HG03558 (cell line): ENCODE results near the gene CHD6.

ENCODE experiments used
- ATAC-seq: cut with Tn5 transposase; IDR thresholded peaks from one replicate; pipeline ENCODE4 v1.9.1; 2021; ENCODE audit warnings: moderate number of reproducible peaks; ENCODE audit not compliant: unreplicated experiment; ENCODE audit errors: extremely low read depth

The CHD6 gene

GRCh38 chr20:41380551-41381193, 237.5 kb downstream of the CHD6 start:
- ATAC-seq, result no peak

DNA sequence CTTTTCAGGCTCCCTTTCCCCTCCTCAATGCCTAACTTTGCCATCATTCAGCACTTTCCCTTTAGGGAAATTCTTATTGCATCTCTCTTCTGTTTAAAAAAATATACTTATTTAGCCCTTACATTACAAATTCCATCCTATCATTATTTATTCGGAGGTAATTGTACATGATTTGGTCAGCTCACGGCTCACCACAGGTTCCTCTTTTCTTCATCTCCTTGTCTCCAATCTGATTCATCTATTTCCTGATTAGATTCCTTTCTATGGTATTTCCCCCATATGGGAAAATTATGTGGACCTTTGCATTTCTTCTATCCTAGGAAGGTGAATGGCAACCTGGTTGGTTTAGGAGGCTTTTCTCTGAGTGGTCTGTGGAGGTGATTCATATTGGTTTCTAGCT, 238.6 kb downstream of the CHD6 start:
- no peak for ATAC-seq

GRCh38 chr20:41377275-41377674, 240.9 kb downstream of the CHD6 start:
- no peak for ATAC-seq

DNA sequence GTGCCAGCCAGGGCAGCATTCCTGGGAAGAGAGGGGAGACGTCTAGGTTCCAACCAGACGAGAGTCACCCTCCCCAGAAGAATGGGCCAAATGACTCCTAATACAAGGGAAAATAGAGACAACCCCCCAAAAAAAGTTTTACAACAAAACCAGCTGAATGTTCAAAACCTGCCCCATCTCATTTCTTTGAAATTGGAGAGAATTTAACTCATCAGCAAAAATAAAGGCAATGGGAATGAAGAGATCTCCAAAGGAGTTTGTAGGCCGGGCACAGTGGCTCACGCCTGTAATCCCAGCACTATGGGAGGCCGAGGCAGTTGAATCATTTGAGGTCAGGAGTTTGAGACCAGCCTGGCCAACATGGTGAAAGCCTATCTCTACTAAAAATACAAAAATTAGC, 241.8 kb downstream of the CHD6 start:
- ATAC-seq, result no peak

- no peak for ATAC-seq
These were observed 242.3 kb downstream of the CHD6 start for GRCh38 chr20:41375846-41376245.

DNA sequence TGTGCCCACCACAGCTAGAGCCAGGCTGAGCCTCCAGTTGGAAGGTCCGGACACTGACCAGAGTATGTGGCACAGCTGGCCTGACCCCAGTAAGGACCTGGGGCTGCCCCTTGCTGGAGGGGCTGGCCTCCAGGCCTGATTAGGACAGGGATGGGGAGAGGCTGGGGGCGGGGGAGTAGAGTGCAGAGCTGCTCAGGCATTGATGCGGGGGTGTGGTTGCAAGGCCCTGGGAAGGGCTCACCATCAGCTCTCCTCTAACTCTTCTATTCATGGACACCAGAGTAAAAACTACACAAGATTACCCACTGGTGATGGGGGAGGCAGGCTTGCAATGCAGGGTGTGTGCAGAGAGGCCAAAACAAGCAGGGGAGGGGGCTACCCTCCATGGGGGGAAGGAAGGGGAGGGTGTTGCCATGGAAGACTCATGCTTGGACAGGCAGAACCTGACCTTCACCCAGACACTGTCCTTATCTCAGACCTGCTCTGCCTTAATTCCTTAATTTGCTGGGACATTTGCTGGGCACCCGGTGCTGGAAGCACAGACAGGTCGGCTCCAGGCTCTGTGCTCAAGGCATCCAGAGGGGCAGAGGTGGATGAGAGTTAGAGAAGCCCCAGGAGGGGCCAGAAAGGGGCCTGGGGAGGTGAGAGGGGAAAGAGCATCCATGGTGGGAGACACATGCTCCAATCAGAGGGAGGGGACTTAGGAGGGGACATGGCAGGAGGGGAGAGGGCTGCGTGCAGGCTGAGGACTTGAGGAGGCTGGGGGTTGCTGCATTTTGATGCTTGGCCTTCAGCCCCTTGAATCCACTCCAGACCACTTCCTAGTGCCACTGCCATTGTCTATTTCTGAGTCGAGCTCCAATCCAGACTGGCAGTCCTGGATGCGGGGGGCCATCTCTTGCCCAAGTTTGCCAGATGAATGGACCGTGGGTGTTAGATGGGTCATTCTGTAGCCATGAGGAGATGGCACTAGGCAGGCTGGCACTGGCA, 244.0 kb downstream of the CHD6 start:
- no peak for ATAC-seq

GRCh38 chr20:41373251-41373783, 244.9 kb downstream of the CHD6 start:
- no peak for ATAC-seq

DNA sequence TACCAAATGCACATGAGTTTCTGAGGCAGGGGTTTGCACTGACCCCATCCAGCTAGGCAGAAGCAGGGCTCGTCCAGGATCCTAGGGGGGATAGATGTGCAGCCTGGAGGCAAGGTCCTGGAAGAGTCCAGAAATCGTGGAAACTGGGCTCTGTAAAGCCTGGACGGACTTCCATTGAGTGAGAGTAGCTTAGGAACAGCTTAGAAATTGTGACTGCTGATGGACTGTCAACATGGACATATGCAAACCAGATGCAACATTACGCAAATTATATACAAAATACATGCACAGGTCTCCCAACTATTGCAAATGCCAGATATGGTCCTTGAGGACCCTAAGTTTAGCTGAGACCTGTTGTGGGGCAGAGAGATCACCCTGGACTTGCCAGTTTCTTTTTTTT, 246.8 kb downstream of the CHD6 start:
- no peak for ATAC-seq

- no peak for ATAC-seq
These were observed 248.0 kb downstream of the CHD6 start for GRCh38 chr20:41370176-41370575.

DNA sequence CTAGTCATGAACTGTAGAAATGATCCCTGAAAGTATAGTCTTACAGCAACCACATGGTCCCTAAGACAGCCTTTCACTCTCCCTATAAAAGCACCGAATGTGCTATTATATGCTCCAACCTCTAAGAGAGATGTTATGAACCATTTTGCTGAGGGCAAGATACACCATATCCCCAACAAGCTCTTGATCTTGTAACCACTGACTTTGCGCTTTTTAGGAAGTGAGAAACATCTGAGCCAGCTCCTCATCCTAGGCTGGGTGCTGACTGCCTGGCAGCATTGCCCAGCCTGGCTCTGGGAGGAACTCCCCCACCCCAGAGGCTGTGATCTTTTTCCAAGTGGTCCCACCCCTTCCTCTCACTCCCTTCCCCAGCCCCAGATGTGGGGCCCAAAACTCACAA, 248.5 kb downstream of the CHD6 start:
- no peak for ATAC-seq

GRCh38 chr20:41367956-41368355, 250.2 kb downstream of the CHD6 start:
- no peak for ATAC-seq

DNA sequence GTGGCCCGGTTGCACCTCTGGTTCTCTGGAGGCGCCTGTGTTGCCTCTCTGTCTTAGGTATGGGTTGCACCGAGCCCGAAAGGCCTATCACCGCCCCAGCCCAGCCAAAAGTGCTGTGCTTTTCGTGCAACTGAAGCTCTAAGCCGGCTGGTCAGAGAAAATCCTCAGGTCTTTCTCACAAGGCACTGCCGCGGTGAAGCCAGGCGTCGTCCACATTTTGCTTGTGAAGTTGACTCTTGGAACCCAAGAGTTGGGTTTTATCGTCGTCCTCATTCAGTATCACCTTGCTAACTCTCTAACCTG, 250.8 kb downstream of the CHD6 start:
- no peak for ATAC-seq

GRCh38 chr20:41366546-41367392, 251.4 kb downstream of the CHD6 start, which contains the start of gene EMILIN3:
Gene EMILIN3, minus strand, starts transcription at chr20:41366818. Its CDS starts 184 bp downstream, at chr20:41366634.
- ATAC-seq, result no peak

DNA sequence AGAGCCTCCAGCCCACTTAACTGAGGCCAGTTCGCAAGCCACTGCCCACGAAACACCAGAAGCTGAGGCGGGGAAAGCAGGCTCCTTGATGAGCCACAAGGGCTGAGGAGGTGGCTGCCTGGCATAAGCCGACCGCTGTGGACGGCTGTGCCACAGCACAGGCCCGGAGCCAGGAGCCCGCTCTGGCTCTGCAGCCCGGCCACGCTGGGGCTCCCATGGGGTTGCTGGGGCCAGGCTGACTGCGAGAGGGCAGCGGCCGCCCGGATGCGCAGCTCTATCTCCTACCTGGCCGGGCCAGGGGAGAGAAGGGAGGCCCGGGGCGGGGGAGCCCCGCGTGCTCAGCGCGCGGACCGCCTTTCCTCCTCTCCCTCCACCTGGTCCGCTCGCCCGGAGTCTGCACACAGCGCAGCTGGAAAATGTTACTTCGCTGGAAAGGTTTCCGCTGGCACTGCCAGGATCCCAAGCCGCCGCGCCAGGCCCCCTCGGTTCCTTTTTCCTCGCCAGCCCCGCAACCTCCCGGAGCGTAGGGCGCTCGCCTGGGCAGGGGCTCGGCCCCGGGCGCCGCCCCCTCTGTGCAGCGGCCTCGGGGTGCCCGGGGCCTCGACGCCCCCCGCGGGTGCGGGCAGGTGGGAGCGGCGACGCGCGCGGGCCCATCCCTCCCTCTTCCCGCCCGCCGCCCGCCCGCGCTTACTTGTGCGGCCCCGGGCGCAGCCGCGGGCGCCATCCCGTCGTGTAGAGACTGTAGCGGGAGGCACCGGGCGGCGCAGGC, 252.2 kb downstream of the CHD6 start:
- ATAC-seq, result no peak

- no peak for ATAC-seq
These were observed 253.0 kb downstream of the CHD6 start for GRCh38 chr20:41364967-41365765.

GRCh38 chr20:41364236-41364855, 253.8 kb downstream of the CHD6 start:
- ATAC-seq, result no peak

DNA sequence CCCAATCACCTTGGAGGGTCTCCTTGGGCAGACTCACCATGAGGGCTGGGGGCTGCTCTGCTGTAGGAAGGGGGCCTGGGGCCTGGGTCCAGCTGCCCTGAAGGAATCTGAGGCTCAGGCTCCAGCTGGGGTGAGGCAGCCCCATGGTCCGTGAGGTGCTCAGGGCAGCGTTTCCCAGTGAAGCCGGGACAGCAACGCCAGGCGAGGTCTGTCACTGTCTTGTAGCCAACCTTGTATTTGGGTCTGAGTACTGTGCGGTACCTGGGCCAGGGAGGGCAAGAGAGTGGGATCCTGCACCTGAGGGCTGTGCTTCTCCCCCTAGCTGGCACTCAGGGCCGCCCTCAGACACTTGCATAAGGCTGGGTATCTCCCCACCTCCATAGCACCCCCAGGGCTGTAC, 254.6 kb downstream of the CHD6 start:
- no peak for ATAC-seq

DNA sequence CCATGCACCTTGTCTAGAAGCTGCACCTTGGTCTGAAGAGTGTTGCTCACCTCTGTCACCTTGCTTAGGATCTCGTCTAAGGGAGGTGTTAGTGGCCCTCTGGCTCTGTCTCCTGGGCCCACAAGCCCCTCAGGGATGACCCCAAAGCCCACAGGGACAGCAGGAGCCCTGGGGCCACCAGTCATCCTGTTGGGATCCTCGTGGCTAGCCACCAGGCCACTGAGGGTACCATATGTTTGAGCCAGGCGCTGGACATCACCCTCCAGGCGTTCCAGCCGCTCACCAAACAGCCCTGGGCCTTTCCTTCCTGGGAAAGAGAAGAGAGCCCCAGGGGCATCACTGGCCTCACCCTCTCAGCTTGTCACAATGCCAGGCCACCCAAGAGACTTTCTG, 255.4 kb downstream of the CHD6 start:
- no peak for ATAC-seq
